Esophagus (tissue), 2 donors: ENCODE results near the gene ABCF1. TPM values are rescaled to one million over a fixed set of nuclear protein-coding genes. Genes with fewer than 3 reads are reported as not detected.
"Not testable (repeated sequence)": the region's sequence is repeated elsewhere in the genome, so short reads cannot be mapped to it uniquely, and the experiment has no call there.

Experiments
- H3K27ac ChIP-seq, 2 donors: one replicate each; pipeline ENCODE4 v1.5.1; 2013; ENCODE audit warnings: low read depth in 2 of 2, mild to moderate bottlenecking in 2 of 2, inconsistent platforms in 1 of 2, low read length in 1 of 2, moderate library complexity in 1 of 2
- H3K27me3 ChIP-seq, 2 donors: one replicate each; pipeline ENCODE4 v1.6.1; 2013; ENCODE audit warnings: low read length in 2 of 2, control low read depth in 1 of 2, mild to moderate bottlenecking in 1 of 2; ENCODE audit not compliant: insufficient read depth in 2 of 2, control insufficient read depth in 1 of 2
- H3K36me3 ChIP-seq, 2 donors: one replicate each; pipeline ENCODE4 v1.6.1; 2013; ENCODE audit warnings: low read length in 1 of 2; ENCODE audit not compliant: control insufficient read depth in 2 of 2, insufficient read depth in 2 of 2
- H3K4me1 ChIP-seq, 2 donors: one replicate each; pipeline ENCODE4 v1.6.1; 2013; ENCODE audit warnings: low read length in 1 of 2; ENCODE audit not compliant: control insufficient read depth in 2 of 2, insufficient read depth in 2 of 2
- H3K4me3 ChIP-seq, 2 donors: one replicate each; pipeline ENCODE4 v1.5.1; 2013; ENCODE audit warnings: low read length in 2 of 2, mild to moderate bottlenecking in 2 of 2, low read depth in 1 of 2, moderate library complexity in 1 of 2
- H3K9me3 ChIP-seq, 2 donors: one replicate each; pipeline ENCODE4 v1.6.1; 2013; ENCODE audit warnings: mild to moderate bottlenecking in 2 of 2, low read depth in 1 of 2, low read length in 1 of 2, moderate library complexity in 1 of 2; ENCODE audit not compliant: control insufficient read depth in 2 of 2, insufficient read depth in 1 of 2
- WGBS, 2 donors: extraction: QIAGEN DNeasy Blood & Tissue Kit; methylation state at CpG; one replicate each; pipeline ENCODE4 v1.1.7; 2013; 5-methylcytosine and 5-hydroxymethylcytosine counted together
- polyA plus RNA-seq, 2 donors: library from polyadenylated mRNA; stranded (reverse); fragments of 200-250 nt; gene quantifications; one replicate each; pipeline ENCODE4 v1.2.3, GENCODE V29; 2013
- donor health status: healthy with polysubstance abuse.
- donor health status: Bipolar disorder and iron deficiency.

Gene ABCF1
- polyA plus RNA-seq, 2 donors: 17.7 to 23.8 TPM

DNA sequence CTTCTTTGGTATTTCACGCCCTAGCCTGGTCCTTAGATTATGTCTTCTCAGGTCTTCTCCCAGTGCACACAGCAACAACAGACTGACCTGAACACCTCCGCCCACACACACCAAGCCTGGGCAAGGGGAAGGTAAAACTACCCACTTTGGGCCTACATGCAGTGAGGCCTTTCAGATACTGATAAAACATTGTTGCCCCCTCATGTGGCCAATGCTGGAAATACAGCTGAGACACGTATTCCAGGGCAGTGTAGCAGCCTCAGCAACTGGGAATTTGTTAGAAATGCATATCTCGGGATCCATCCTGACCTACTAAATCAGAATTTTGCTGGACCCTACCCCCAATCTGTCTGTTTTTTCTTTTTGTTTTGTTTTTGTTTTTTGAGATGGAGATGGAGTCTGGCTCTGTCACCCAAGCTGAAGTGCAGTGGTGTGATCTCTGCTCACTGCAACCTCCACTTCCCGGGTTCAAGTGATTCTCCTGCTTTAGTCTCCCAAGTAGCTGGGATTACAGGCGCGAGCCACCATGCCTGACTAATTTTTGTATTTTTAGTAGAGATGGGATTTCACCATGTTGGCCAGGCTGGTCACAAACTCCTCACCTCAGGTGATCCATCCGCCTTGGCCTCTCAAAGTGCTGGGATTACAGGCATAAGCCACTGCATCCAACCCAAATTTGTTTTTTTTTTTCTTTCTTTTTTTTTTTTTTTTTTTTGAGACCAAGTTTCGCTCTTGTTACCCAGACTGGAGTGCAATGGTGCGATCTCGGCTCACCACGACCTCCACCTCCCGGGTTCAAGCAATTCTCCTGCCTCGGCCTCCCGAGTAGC is 26.3 kb downstream of the ABCF1 start:
- H3K9me3 ChIP-seq, H3K27ac ChIP-seq, H3K4me1 ChIP-seq, H3K4me3 ChIP-seq, H3K27me3 ChIP-seq: not testable (repeated sequence)
- H3K36me3 ChIP-seq: peaks cover 19 to 20% of the 10 kb centered on the region in 2 donors
- 73 to 74% methylated on average over 12 to 15 of the region's 15 CpGs for WGBS, 2 donors

DNA sequence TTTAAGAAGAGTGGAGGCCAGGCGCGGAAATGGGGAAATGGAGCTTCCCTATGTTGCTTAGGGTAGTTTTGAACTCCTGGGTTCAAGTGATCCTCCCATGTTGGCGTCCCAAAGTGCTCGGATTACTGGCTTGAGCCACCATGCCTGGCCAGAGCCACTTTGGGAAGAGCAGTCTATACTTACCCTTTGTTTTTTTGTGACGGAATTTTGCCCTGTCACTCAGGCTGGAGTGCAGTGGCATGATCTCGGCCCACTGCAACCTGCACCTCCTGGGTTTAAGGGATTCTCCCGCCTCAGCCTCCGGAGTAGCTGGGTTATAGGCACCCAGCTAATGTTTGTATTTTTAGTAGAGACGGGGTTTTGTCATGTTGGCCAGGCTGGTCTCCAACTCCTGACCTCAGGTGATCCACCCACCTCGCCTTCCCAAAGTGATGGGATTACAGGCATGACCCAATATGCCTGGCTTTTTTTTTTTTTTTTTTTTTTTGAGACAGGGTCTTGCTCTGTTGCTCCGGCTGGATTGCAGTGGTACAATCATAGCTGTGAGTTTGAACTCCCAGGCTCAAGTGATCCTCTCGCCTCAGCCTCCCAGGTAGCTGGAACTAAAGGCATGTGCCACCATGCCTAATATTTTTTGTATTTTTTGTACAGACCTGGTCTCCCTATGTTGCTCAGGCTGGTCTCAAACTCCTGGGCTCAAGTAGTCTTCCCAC is 27.8 kb downstream of the ABCF1 start:
- WGBS, 2 donors: 66 to 76% methylated on average over 12 of the region's 12 CpGs
- Histone ChIP-seq H3K36me3 (peaks cover 32 to 35% of the 10 kb centered on the region in 2 donors), H3K4me1 (peaks cover 0 to 2% of the 10 kb centered on the region in 2 donors), H3K9me3 (no peaks in the 10 kb centered on the region), H3K27ac (no peak overlapping the region), H3K27me3 (no peaks in the 10 kb centered on the region), H3K4me3 (no peak overlapping the region)

DNA sequence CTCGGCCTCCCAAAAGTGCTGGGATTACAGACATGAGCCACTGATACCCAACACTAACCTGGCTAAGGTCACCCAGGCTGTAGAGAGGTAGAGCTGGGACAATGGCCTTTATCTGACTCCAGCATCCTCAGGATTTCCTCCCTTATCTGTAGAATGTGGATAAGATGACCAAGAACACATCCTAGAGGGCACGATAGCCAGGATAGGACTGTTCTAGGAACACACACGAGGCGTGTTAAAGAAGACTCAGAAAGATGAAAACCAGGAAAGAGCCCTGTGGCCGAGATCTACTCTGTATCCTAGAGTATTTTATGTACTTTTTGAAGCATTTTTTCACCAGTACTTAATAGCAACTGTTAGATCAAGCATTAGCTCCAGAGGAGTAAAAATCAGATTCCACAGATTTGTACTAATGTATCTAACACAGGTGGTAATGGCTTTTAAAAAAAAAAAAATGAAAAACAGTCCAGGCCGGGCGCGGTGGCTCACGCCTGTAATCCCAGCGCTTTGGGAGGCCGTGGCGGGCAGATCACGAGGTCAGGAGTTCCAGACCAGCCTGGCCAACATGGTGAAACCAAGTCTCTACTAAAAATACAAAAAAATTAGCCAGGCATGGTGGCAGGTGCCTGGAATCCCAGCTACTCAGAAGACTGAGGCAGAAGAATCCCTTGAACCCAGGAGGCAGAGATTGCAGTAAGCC is 28.5 kb downstream of the ABCF1 start:
- Histone ChIP-seq H3K27ac (no peak overlapping the region), H3K9me3 (no peaks in the 10 kb centered on the region), H3K4me1 (peaks cover 0 to 2% of the 10 kb centered on the region in 2 donors), H3K27me3 (no peaks in the 10 kb centered on the region), H3K36me3 (peaks cover 38 to 40% of the 10 kb centered on the region in 2 donors), H3K4me3 (no peak overlapping the region)
- WGBS, 2 donors: 72 to 77% methylated on average over 13 of the region's 13 CpGs

DNA sequence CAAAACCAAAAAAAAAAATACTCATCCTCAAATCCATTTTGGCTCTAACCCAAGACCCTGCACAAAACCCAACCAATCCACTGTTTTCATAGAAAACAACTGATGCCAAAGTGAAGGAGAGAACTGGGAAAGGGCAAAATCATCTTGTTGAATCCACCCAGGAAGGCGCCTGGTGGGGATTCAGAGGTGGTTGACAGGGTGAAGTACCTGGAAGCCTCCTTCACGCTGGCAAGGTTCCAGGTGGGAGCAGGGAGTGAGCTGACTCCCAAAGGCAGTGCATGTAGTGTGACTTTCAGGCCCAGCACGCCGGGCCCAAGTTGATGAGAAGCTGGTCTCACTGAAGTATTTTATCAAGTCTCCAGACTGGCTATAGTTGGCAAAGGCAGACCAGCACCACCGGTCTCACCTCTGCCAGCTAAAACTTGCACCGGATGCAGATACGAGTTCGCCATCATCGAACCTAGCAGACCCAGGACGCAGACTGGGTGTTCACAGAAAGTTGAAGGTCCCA is 29.3 kb downstream of the ABCF1 start:
- Histone ChIP-seq H3K27me3 (no peaks in the 10 kb centered on the region), H3K4me3 (no peak overlapping the region), H3K27ac (no peak overlapping the region), H3K9me3 (no peaks in the 10 kb centered on the region), H3K36me3 (peaks cover 42 to 45% of the 10 kb centered on the region in 2 donors), H3K4me1 (peaks cover 0 to 2% of the 10 kb centered on the region in 2 donors)
- WGBS, 2 donors: 65 to 68% methylated on average over 10 of the region's 10 CpGs

DNA sequence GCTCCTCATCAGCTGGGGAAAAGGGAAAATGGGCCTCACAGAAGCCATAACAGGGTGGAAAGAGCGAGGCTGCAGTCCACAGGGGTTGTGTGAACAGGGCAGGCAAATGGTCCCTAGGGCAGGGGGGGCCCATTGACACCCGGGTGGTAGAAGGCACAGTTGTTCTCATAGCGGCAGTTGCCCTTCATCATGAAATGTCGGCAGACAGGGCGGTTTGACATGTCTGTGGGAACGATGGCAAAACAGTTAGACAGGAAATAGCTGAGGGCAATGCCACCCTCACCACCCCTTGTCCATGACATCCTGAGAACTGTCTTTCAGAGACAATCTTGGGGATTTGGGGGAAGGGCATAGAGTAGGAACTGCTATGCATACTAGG is 30.2 kb downstream of the ABCF1 start:
- Histone ChIP-seq H3K4me1 (peaks cover 0 to 2% of the 10 kb centered on the region in 2 donors), H3K27me3 (no peaks in the 10 kb centered on the region), H3K9me3 (no peaks in the 10 kb centered on the region), H3K36me3 (peaks cover 48 to 52% of the 10 kb centered on the region in 2 donors), H3K4me3 (no peak overlapping the region), H3K27ac (peak overlapping the region in 1 of 2 donors; percentile 5)
- WGBS, 2 donors: 58 to 59% methylated on average over 6 of the region's 6 CpGs

DNA sequence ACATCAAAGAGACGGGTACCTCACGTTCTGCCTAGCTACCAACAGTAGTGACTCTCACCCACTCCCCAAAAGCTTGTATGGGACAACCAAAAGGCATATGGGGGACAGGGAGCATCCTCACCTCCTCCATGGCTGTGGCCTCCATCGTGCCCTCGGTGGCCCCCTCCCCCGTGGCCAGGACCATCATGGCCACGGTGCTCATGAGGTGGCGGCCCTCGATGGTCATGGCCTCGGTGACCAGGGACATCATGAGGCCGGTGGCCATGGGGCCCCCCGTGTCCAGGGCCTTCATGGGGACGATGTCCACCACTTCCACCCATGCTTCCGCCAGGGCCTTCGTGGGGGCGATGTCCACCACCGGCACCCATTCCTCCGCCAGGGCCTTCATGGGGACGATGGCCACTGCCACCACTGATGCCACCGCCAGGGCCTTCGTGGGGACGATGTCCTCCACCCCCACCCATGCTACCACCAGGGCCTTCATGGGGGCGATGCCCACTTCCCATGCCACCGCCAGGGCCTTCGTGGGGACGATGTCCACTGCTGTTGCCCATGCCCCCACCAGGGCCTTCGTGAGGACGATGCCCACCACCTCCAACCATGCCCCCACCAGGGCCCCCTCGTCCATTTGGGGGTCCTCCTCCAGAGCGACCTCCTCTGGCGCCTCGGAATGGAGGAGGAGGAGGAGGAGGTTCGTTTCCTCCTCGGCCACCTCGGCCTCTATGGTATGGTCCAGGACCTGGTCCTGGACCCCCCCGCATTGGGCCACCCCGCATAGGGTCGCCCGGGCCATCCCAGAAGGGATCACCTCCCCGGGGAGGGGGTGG is 30.8 kb downstream of the ABCF1 start:
- Histone ChIP-seq H3K36me3 (peaks cover 52 to 54% of the 10 kb centered on the region in 2 donors), H3K9me3 (no peaks in the 10 kb centered on the region), H3K4me3 (no peak overlapping the region), H3K27ac (no peak overlapping the region), H3K4me1 (peaks cover 0 to 2% of the 10 kb centered on the region in 2 donors), H3K27me3 (no peaks in the 10 kb centered on the region)
- WGBS, 2 donors: 89 to 91% methylated on average over 34 to 39 of the region's 39 CpGs

DNA sequence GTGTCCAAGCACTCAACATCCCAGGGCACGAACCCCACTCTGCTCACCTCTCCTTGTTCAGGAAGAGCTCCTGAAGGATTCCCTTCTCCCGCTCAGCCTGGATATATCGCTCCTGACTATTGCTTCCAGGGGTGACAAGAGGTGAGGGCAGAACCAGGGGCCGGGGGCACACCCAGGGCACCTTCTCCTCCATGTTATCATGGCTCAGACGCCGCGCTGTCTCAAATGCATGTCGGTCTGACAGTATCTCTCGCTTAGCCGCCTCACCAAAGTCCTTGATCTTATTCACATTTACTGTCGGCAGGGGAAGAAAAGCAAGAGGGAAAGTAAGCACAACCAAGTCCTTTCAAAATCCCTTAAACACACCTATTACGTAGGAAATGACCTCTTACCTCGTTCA is 32.7 kb downstream of the ABCF1 start:
- Histone ChIP-seq H3K27ac (no peak overlapping the region), H3K9me3 (no peaks in the 10 kb centered on the region), H3K27me3 (no peaks in the 10 kb centered on the region), H3K4me3 (no peak overlapping the region), H3K36me3 (peaks cover 52 to 59% of the 10 kb centered on the region in 2 donors), H3K4me1 (peaks cover 0 to 2% of the 10 kb centered on the region in 2 donors)
- 93 to 95% methylated on average over 13 of the region's 13 CpGs for WGBS, 2 donors

DNA sequence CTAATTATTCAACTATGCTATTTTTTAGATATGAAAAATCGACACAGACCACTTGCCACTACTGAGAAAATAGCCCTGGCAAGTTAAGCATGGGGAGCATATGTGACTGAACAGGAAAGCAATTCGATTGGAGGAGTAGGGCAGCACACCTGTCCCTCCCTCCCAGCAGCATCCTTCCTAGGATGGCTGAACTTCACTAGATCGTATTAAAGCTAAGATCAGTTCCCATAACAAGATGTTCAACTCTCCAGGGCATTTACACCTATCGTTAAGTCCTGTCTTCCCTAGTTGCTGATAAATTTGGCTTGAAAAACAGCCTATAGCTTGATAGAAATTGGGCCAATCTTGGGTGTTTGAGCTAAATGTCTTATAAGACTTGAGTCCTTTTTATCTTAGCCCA is 38.8 kb downstream of the ABCF1 start:
- WGBS, 2 donors: 71 to 73% methylated on average over 4 of the region's 4 CpGs
- Histone ChIP-seq H3K9me3 (no peaks in the 10 kb centered on the region), H3K36me3 (peaks cover 15 to 20% of the 10 kb centered on the region in 2 donors), H3K27ac (no peak overlapping the region), H3K4me3 (no peak overlapping the region), H3K27me3 (no peaks in the 10 kb centered on the region), H3K4me1 (no peaks in the 10 kb centered on the region)
